Progenitor cell of endocrine pancreas (in vitro differentiated cells): Measurements from ENCODE around the gene UAP1. TPM values are rescaled to one million over a fixed set of nuclear protein-coding genes. Genes with fewer than 3 reads are reported as not detected.
"Not testable (repeated sequence)": the region's sequence is repeated elsewhere in the genome, so short reads cannot be mapped to it uniquely, and the experiment has no call there.

ENCODE experiments used
- DNase-seq: peaks from one replicate; pipeline ENCODE4 v3.0.0; 2021; ENCODE audit warnings: low spot score; ENCODE audit not compliant: unreplicated experiment
- H3K27ac Mint-ChIP-seq: 2 replicates; pipeline ENCODE4 v1.8.0; 2021; ENCODE audit warnings: mild to moderate bottlenecking, moderate library complexity, mixed read lengths
- H3K27me3 Mint-ChIP-seq: 2 replicates; pipeline ENCODE4 v1.8.0; 2021; ENCODE audit warnings: mixed read lengths
- H3K36me3 Mint-ChIP-seq: 2 replicates; pipeline ENCODE4 v1.8.0; 2022; ENCODE audit warnings: mixed read lengths; ENCODE audit not compliant: insufficient read depth
- H3K4me1 Mint-ChIP-seq: 2 replicates; pipeline ENCODE4 v1.8.0; 2021; ENCODE audit warnings: low read depth, mixed read lengths
- H3K4me3 Mint-ChIP-seq: 2 replicates; pipeline ENCODE4 v1.8.0; 2021; ENCODE audit warnings: low read depth, mild to moderate bottlenecking, moderate library complexity, mixed read lengths
- H3K9me3 Mint-ChIP-seq: 2 replicates; pipeline ENCODE4 v1.8.0; 2021; ENCODE audit warnings: low read depth, mixed read lengths
- CTCF ChIP-seq: fragments of 200-600 bp; sonication (generic); IDR thresholded peaks from one replicate; pipeline ENCODE4 v1.5.0; 2021; ENCODE audit warnings: antibody characterized with exemption, mild to moderate bottlenecking; ENCODE audit not compliant: unreplicated experiment
- total RNA-seq: library from RNA; stranded (reverse); gene quantifications from 2 replicates; pipeline ENCODE4 v1.2.1, GENCODE V29; 2021

UAP1 gene
- total RNA-seq, 1 donor from 2014 or later: 30.8 TPM

DNA sequence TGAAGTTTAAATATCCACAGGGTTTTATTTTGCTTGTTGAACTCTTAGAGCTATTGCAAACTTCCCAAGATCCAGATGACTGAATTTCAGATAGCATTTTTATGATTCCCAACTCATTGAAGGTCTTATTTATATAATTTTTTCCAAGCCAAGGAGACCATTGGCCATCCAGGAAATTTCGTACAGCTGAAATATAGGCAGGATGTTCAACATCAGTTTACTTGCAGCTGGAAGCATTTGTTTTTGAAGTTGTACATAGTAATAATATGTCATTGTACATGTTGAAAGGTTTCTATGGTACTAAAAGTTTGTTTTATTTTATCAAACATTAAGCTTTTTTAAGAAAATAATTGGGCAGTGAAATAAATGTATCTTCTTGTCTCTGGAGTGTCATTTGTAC, 37.9 kb downstream of the UAP1 start:
- Mint-ChIP-seq H3K4me1 (peaks cover 8% of the 10 kb centered on the region), H3K9me3 (no peaks in the 10 kb centered on the region), H3K36me3 (peaks cover 16% of the 10 kb centered on the region), H3K27ac (no peak overlapping the region), H3K4me3 (no peak overlapping the region), H3K27me3 (no peaks in the 10 kb centered on the region)
- TF ChIP-seq CTCF: no peak
- no peak for DNase-seq

DNA sequence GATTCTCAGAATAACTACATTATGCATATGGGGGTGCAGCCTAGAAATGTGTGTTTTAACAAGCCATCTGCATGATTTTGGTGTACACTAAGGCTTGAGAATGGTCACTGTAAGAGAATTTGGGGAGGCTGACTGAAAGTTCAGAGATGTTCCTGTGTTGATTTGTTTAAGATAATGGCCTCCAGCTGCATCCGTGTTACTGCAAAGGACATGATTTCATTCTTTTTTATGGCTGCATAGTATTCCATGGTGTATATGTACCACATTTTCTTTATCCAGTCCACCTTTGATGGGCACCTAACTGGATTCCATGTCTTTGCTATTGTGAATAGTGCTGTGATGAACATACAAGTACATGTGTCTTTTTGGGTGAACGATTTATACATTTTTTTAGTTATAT, 41.6 kb downstream of the UAP1 start:
- H3K27me3 Mint-ChIP-seq, H3K4me1 Mint-ChIP-seq, H3K9me3 Mint-ChIP-seq, H3K4me3 Mint-ChIP-seq, H3K27ac Mint-ChIP-seq, DNase-seq: not testable (repeated sequence)
- peaks cover 16% of the 10 kb centered on the region for H3K36me3 Mint-ChIP-seq

DNA sequence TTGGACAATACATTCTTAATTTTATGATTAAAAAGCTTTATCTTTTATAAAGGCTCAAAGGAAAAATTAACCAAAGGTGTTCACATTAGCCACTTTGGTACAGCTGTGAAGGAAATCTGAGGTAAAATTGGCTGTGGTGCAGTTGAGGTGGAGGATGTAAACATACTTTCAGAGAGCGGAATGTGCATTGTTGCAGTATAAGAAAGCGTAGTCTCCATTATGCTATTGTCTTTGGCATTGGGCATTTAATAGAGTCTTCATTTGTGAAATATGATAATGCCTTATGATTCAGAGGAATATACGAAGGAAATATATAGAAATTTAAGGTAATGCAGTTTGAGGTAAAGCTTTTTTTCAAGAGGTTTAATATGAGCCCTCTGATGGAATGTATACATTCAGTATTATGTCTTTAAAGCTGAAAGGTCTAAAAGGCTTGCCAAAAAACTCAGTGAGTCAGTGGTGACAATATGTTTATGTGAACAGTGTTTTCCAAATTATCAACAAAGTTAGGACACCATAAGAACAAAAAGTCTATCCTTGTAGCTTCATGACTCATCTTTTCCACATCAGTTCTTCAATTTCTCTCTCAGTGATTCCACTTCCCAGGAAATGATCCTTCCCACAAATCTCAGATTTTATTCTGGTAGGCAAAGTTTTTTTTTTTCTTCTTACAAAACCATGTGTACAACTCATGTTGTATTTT, 43.9 kb downstream of the UAP1 start:
- Mint-ChIP-seq H3K27me3 (no peaks in the 10 kb centered on the region), H3K36me3 (peaks cover 8% of the 10 kb centered on the region), H3K9me3 (no peaks in the 10 kb centered on the region), H3K27ac (no peak overlapping the region), H3K4me1 (no peaks in the 10 kb centered on the region), H3K4me3 (no peak overlapping the region)
- DNase-seq: no peak
- no peak for TF ChIP-seq CTCF

GRCh38 chr1:162609306-162609705, 47.8 kb downstream of the UAP1 start:
- TF ChIP-seq CTCF: no peak
- no peaks in the 10 kb centered on the region for H3K36me3 Mint-ChIP-seq
- H3K4me1 Mint-ChIP-seq: peaks cover 2% of the 10 kb centered on the region
- H3K27me3 Mint-ChIP-seq: no peaks in the 10 kb centered on the region
- no peak overlapping the region for H3K27ac Mint-ChIP-seq
- H3K4me3 Mint-ChIP-seq: no peak overlapping the region
- no peaks in the 10 kb centered on the region for H3K9me3 Mint-ChIP-seq
- DNase-seq: no peak

- Mint-ChIP-seq H3K9me3 (peaks cover 10% of the 10 kb centered on the region), H3K36me3 (peaks cover 7% of the 10 kb centered on the region), H3K4me3 (no peak overlapping the region), H3K27me3 (no peaks in the 10 kb centered on the region), H3K27ac (no peak overlapping the region), H3K4me1 (peaks cover 2% of the 10 kb centered on the region)
- no peak for DNase-seq
- TF ChIP-seq CTCF: no peak
Measured at GRCh38 chr1:162612606-162613400, 51.3 kb downstream of the UAP1 start.
